Measurements from ENCODE around the gene ALKBH5. TPM values are rescaled to one million over a fixed set of nuclear protein-coding genes. Genes with fewer than 3 reads are reported as not detected.
A peak's percentile ranks its signal among the peaks of the same experiment; 100 is the strongest.

The ALKBH5 gene
- total and polyA plus RNA-seq, 10 of the 15 experiments (the other 5 are each of a cell fraction or from before 2014, with no cell fraction given), result 13.7 to 99.9 (median 52.4) TPM

DNA sequence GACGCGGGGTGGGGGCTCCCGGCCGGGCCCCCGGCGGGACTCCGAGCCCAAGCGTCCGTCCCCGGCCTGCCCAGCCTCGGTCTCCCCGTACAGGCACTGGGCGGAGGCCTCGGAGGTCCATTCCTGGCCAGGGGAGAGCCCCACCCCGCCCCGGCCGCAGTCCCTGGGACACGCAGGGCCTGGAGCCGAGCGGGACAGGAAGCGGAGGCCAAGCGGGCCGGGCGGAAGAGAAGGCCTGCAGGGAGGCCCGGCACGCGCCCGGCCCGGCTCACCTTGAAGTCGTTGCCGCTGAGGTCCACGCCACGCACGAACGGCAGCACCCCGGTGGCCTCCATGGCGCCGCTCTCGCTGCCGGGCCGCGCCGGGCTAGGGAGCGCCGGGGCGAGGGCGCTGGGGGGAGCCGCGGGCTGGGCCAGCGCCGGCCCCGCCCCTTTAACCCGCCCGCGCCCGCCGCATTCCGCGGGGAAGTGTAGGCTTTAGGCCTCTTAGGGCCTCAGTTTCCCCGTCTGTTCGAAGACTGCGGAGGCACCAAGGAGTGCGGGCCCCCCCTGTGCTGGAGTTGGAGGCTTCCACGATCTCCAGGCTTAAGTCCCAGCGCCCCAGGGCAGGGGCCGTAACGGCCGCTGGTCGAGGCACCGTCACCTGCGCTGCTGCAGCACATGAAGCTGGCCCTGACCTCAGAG, 74.9 kb downstream of the ALKBH5 start, which contains the start of gene FLII (continued):
- TF ChIP-seq, protein P1, sequence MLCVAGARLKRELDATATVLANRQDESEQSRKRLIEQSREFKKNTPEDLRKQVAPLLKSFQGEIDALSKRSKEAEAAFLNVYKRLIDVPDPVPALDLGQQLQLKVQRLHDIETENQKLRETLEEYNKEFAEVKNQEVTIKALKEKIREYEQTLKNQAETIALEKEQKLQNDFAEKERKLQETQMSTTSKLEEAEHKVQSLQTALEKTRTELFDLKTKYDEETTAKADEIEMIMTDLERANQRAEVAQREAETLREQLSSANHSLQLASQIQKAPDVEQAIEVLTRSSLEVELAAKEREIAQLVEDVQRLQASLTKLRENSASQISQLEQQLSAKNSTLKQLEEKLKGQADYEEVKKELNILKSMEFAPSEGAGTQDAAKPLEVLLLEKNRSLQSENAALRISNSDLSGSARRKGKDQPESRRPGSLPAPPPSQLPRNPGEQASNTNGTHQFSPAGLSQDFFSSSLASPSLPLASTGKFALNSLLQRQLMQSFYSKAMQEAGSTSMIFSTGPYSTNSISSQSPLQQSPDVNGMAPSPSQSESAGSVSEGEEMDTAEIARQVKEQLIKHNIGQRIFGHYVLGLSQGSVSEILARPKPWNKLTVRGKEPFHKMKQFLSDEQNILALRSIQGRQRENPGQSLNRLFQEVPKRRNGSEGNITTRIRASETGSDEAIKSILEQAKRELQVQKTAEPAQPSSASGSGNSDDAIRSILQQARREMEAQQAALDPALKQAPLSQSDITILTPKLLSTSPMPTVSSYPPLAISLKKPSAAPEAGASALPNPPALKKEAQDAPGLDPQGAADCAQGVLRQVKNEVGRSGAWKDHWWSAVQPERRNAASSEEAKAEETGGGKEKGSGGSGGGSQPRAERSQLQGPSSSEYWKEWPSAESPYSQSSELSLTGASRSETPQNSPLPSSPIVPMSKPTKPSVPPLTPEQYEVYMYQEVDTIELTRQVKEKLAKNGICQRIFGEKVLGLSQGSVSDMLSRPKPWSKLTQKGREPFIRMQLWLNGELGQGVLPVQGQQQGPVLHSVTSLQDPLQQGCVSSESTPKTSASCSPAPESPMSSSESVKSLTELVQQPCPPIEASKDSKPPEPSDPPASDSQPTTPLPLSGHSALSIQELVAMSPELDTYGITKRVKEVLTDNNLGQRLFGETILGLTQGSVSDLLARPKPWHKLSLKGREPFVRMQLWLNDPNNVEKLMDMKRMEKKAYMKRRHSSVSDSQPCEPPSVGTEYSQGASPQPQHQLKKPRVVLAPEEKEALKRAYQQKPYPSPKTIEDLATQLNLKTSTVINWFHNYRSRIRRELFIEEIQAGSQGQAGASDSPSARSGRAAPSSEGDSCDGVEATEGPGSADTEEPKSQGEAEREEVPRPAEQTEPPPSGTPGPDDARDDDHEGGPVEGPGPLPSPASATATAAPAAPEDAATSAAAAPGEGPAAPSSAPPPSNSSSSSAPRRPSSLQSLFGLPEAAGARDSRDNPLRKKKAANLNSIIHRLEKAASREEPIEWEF (IDR thresholded peaks at IDR 0.05; ENCODE audit: insufficient replicate concordance, low read depth, low read length), result no peak
- TF ChIP-seq GABPA (IDR thresholded peaks at IDR 0.05; ENCODE audit: low read depth), result no peak
- TF ChIP-seq POLR2A (IDR thresholded peaks at IDR 0.05; ENCODE audit: low read depth, low read length), result peak; percentile 80
- TF ChIP-seq TAF1 (IDR thresholded peaks at IDR 0.05; ENCODE audit: borderline replicate concordance, low read depth, low read length), result no peak
- TF ChIP-seq, protein P2, sequence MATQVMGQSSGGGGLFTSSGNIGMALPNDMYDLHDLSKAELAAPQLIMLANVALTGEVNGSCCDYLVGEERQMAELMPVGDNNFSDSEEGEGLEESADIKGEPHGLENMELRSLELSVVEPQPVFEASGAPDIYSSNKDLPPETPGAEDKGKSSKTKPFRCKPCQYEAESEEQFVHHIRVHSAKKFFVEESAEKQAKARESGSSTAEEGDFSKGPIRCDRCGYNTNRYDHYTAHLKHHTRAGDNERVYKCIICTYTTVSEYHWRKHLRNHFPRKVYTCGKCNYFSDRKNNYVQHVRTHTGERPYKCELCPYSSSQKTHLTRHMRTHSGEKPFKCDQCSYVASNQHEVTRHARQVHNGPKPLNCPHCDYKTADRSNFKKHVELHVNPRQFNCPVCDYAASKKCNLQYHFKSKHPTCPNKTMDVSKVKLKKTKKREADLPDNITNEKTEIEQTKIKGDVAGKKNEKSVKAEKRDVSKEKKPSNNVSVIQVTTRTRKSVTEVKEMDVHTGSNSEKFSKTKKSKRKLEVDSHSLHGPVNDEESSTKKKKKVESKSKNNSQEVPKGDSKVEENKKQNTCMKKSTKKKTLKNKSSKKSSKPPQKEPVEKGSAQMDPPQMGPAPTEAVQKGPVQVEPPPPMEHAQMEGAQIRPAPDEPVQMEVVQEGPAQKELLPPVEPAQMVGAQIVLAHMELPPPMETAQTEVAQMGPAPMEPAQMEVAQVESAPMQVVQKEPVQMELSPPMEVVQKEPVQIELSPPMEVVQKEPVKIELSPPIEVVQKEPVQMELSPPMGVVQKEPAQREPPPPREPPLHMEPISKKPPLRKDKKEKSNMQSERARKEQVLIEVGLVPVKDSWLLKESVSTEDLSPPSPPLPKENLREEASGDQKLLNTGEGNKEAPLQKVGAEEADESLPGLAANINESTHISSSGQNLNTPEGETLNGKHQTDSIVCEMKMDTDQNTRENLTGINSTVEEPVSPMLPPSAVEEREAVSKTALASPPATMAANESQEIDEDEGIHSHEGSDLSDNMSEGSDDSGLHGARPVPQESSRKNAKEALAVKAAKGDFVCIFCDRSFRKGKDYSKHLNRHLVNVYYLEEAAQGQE (IDR thresholded peaks at IDR 0.05; ENCODE audit: low read depth, low read length), result no peak
- TF ChIP-seq, protein P3, sequence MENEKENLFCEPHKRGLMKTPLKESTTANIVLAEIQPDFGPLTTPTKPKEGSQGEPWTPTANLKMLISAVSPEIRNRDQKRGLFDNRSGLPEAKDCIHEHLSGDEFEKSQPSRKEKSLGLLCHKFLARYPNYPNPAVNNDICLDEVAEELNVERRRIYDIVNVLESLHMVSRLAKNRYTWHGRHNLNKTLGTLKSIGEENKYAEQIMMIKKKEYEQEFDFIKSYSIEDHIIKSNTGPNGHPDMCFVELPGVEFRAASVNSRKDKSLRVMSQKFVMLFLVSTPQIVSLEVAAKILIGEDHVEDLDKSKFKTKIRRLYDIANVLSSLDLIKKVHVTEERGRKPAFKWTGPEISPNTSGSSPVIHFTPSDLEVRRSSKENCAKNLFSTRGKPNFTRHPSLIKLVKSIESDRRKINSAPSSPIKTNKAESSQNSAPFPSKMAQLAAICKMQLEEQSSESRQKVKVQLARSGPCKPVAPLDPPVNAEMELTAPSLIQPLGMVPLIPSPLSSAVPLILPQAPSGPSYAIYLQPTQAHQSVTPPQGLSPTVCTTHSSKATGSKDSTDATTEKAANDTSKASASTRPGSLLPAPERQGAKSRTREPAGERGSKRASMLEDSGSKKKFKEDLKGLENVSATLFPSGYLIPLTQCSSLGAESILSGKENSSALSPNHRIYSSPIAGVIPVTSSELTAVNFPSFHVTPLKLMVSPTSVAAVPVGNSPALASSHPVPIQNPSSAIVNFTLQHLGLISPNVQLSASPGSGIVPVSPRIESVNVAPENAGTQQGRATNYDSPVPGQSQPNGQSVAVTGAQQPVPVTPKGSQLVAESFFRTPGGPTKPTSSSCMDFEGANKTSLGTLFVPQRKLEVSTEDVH (IDR thresholded peaks at IDR 0.05; ENCODE audit: low read depth, partially characterized antibody), result no peak
- TF ChIP-seq SP1 (IDR thresholded peaks at IDR 0.05; ENCODE audit: low read depth, low read length), result peak; percentile 8
- TF ChIP-seq, protein P4, sequence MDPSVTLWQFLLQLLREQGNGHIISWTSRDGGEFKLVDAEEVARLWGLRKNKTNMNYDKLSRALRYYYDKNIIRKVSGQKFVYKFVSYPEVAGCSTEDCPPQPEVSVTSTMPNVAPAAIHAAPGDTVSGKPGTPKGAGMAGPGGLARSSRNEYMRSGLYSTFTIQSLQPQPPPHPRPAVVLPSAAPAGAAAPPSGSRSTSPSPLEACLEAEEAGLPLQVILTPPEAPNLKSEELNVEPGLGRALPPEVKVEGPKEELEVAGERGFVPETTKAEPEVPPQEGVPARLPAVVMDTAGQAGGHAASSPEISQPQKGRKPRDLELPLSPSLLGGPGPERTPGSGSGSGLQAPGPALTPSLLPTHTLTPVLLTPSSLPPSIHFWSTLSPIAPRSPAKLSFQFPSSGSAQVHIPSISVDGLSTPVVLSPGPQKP (IDR thresholded peaks at IDR 0.05; ENCODE audit: low read depth, low read length), result no peak
- TF ChIP-seq SMC3 (IDR thresholded peaks at IDR 0.05; ENCODE audit: borderline replicate concordance, low read length), result no peak
- TF ChIP-seq, protein P5, sequence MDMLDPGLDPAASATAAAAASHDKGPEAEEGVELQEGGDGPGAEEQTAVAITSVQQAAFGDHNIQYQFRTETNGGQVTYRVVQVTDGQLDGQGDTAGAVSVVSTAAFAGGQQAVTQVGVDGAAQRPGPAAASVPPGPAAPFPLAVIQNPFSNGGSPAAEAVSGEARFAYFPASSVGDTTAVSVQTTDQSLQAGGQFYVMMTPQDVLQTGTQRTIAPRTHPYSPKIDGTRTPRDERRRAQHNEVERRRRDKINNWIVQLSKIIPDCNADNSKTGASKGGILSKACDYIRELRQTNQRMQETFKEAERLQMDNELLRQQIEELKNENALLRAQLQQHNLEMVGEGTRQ (IDR thresholded peaks at IDR 0.05; ENCODE audit: borderline replicate concordance, low read depth, low read length), result no peak
- TF ChIP-seq HDGF (IDR thresholded peaks at IDR 0.05), result 0 out of 2 replicates have a peak, but pooled peaks have one; percentile 19
- TF ChIP-seq EGR1 (IDR thresholded peaks at IDR 0.05; ENCODE audit: borderline replicate concordance in 1 of 2, low read depth in 2 of 2, low read length in 2 of 2), result peak in 1 of 2 experiments; percentile 18; a peak in 1 of 3 replicates
- TF ChIP-seq BCL11A (IDR thresholded peaks at IDR 0.05; ENCODE audit: low read depth, low read length), result no peak
- TF ChIP-seq ZNF274 (IDR thresholded peaks at IDR 0.05; ENCODE audit: insufficient read depth, insufficient read length), result no peak
- TF ChIP-seq NFYA (IDR thresholded peaks at IDR 0.05; ENCODE audit: borderline replicate concordance, low read depth, low read length), result no peak
- 0 out of 2 replicates have a peak, but pooled peaks have one; percentile 21 for TF ChIP-seq ATF7 (IDR thresholded peaks at IDR 0.05; ENCODE audit: low read depth)

Measured in GM12878 (cell line).